ENCODE data around the gene GP1BB.

The GP1BB gene

DNA sequence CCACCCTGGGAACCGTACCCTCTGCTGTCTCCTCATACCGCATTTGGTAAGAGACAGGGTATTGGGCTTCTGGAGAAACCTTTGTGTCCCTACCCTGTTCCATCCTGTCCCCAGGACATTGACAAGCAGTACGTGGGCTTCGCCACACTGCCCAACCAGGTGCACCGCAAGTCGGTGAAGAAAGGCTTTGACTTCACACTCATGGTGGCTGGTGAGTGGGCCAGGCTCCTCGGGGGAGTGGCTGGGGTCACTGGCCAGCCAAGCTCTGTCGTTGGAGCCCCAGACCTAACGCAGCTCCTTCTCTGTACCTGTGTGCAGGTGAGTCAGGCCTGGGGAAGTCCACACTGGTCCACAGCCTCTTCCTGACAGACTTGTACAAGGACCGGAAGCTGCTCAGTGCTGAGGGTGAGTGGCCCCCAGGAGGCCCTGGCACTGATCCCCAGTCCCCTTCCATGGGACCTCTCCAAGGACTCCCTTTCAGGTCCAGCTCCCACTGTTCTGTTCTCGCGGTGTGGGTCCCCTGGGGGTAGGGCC lies 3.8 kb upstream of the GP1BB start:
- no peak overlapping the region for H3K4me3 ChIP-seq (ENCODE audit: low read depth, low read length)
- no peak for DNase-seq (ENCODE audit: low read depth)
- TF ChIP-seq, protein P1, sequence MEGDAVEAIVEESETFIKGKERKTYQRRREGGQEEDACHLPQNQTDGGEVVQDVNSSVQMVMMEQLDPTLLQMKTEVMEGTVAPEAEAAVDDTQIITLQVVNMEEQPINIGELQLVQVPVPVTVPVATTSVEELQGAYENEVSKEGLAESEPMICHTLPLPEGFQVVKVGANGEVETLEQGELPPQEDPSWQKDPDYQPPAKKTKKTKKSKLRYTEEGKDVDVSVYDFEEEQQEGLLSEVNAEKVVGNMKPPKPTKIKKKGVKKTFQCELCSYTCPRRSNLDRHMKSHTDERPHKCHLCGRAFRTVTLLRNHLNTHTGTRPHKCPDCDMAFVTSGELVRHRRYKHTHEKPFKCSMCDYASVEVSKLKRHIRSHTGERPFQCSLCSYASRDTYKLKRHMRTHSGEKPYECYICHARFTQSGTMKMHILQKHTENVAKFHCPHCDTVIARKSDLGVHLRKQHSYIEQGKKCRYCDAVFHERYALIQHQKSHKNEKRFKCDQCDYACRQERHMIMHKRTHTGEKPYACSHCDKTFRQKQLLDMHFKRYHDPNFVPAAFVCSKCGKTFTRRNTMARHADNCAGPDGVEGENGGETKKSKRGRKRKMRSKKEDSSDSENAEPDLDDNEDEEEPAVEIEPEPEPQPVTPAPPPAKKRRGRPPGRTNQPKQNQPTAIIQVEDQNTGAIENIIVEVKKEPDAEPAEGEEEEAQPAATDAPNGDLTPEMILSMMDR (IDR thresholded peaks at IDR 0.05; ENCODE audit: insufficient read depth, low read depth, low read length, missing control alignments) = no peak

DNA sequence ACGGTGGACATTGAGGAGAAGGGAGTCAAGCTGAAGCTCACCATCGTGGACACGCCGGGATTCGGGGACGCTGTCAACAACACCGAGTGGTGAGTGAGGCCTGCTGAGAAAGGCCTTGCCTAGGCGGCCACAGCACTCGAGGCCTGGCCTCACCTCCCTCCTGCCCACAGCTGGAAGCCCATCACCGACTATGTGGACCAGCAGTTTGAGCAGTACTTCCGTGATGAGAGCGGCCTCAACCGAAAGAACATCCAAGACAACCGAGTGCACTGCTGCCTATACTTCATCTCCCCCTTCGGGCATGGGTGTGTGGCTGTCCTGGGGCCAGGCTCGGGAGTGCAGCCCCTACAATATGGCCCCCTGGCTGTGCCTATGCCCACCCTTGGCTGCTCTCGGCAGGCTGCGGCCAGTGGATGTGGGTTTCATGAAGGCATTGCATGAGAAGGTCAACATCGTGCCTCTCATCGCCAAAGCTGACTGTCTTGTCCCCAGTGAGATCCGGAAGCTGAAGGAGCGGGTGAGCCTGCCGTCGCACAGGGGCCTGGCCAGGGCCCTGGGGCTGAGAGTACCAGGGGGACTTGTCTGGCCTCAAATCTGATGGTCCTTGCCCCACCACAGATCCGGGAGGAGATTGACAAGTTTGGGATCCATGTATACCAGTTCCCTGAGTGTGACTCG lies 3.0 kb upstream of the GP1BB start:
- H3K4me3 ChIP-seq (ENCODE audit: low read depth, low read length) = no peak overlapping the region
- TF ChIP-seq, protein P1 (IDR thresholded peaks at IDR 0.05; ENCODE audit: insufficient read depth, low read depth, low read length, missing control alignments) = no peak
- no peak for DNase-seq (ENCODE audit: low read depth)

DNA sequence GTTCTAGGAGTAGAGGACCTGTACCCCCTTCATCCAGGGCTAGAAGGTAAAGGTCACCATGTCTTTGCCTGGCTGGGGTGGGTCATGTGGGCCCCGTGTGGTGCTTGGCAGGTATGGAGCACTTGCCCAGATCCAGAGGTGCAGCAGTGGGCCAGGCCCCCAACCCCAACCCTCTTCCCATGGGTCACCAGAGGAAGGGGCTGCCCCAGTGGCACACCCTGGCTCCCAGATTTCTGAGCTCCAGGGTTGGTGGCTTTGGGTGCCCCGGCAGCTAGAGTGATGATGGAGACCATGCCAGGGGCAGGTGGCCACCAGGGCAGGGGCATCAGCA lies 2.4 kb upstream of the GP1BB start:
- no peak for DNase-seq (ENCODE audit: low read depth)
- H3K4me3 ChIP-seq (ENCODE audit: low read depth, low read length) = no peak overlapping the region
- TF ChIP-seq, protein P1 (IDR thresholded peaks at IDR 0.05; ENCODE audit: insufficient read depth, low read depth, low read length, missing control alignments) = no peak

DNA sequence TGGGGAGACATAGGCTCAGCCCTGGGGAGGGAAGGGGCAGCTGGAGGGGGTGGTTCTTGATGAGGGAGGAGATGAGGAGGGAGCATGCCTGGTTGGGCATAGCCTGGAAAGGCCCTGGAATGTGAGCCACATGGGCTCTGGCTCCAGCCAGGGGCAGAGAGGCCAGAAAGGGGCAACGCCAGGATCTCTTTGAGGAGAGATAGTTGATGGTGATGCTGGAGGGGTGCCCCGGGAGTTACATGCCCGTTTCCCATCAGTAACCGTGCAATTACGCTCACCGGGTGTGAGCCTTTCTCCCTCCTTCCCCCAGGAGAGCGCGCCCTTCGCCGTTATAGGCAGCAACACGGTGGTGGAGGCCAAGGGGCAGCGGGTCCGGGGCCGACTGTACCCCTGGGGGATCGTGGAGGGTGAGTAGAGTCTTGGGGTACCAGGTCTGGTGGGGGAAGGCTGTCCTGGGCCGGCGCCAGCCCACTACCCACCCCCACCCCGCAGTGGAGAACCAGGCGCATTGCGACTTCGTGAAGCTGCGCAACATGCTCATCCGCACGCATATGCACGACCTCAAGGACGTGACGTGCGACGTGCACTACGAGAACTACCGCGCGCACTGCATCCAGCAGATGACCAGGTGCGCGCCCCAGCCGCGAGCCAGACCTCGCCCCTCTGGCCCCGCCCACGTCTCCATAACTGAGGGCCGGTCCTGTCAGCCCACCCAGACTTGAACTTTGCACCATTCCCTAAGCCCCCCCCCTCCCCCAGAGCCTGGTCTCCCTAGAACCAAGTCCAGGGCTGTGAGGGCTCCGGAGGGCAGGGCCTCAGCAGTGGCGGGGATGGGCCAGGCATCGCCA lies 1.8 kb upstream of the GP1BB start:
- TF ChIP-seq, protein P1 (IDR thresholded peaks at IDR 0.05; ENCODE audit: insufficient read depth, low read depth, low read length, missing control alignments) = no peak
- DNase-seq (ENCODE audit: low read depth) = no peak
- H3K4me3 ChIP-seq (ENCODE audit: low read depth, low read length) = no peak overlapping the region

DNA sequence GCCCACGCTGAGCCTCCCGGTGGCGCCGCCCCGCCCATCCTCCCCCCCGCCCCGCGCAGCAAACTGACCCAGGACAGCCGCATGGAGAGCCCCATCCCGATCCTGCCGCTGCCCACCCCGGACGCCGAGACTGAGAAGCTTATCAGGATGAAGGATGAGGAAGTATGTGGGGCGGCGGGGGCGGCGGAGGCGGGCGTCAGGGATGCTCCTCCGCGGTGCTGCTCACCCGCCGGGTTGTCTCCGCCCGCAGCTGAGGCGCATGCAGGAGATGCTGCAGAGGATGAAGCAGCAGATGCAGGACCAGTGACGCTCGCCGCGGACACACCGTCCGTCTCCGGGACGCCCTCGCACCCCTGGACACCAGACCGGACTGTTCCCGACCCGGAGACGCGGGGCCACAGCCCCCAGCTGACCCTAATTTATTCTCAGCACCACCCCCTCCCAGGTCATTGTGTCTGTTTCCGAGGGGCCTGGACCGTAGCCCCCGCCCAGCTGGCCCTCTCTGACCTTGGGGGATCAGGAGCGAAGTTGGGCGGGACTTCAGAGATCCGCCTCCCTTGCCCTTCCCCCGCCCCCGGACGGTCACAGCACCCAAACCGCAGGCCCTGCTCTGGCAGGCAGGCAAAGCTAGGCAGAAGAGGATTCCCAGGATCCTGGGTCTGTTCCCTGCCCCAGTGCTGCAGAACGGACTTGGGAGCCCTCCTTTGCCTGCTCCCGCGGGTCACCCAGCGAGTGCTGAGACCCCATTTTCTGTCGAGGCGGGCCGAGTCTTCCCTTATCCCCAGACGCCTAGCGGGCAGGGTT lies 959 bp upstream of the GP1BB start:
- H3K4me3 ChIP-seq (ENCODE audit: low read depth, low read length) = no peak overlapping the region
- DNase-seq (ENCODE audit: low read depth) = no peak
- TF ChIP-seq, protein P1 (IDR thresholded peaks at IDR 0.05; ENCODE audit: insufficient read depth, low read depth, low read length, missing control alignments) = no peak

DNA sequence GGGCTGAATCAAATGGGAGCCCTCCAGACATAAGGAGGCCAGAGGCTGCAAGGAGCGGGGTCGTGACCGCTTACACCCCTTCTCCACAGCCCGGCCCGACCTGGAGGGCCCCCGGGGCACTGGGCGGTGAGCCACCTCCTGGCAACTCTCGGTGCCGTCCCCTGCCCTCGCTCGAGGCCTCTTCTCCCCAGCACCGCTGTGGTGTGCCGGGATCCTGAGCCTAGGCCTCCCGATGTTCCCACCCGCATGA lies 432 bp upstream of the GP1BB start:
- TF ChIP-seq, protein P1 (IDR thresholded peaks at IDR 0.05; ENCODE audit: insufficient read depth, low read depth, low read length, missing control alignments) = no peak
- DNase-seq (ENCODE audit: low read depth) = no peak
- no peak overlapping the region for H3K4me3 ChIP-seq (ENCODE audit: low read depth, low read length)
